Measurements from ENCODE around the gene CFAP58. TPM values are rescaled to one million over a fixed set of nuclear protein-coding genes. Genes with fewer than 3 reads are reported as not detected.

CFAP58 gene
- polyA plus RNA-seq (2013, experiment 1 of 2; ENCODE audit: insufficient read length) = 0.76 TPM
- polyA plus RNA-seq (2013, experiment 2 of 2; ENCODE audit: insufficient read length) = 1.1 TPM

- DNase-seq = peak; percentile 88
Observed at GRCh38 chr10:104353325-104354048, at the start of gene CFAP58. Gene CFAP58 (plus strand): TSS chr10:104353833. CDS start chr10:104353898, 65 bp downstream.

GRCh38 chr10:104304356-104304745 is 49.3 kb upstream of the CFAP58 start:
- no peak for DNase-seq

GRCh38 chr10:104304927-104305326 is 48.7 kb upstream of the CFAP58 start:
- DNase-seq = no peak

- DNase-seq = no peak
Observed at GRCh38 chr10:104306897-104307296, 46.7 kb upstream of the CFAP58 start.

- DNase-seq = peak; percentile 28
Observed at GRCh38 chr10:104307576-104308438, 45.8 kb upstream of the CFAP58 start.

- no peak for DNase-seq
Observed at GRCh38 chr10:104308439-104308903, 45.2 kb upstream of the CFAP58 start.

- DNase-seq = peak; percentile 90
Observed at GRCh38 chr10:104309980-104310978, 43.4 kb upstream of the CFAP58 start.

- DNase-seq = no peak
Observed at GRCh38 chr10:104311184-104311720, 42.4 kb upstream of the CFAP58 start.

- no peak for DNase-seq
Observed at GRCh38 chr10:104314591-104315485, 38.8 kb upstream of the CFAP58 start.

- DNase-seq = no peak
Observed at GRCh38 chr10:104315486-104315921, 38.1 kb upstream of the CFAP58 start.

- DNase-seq = no peak
Observed at GRCh38 chr10:104316321-104317099, 37.1 kb upstream of the CFAP58 start.

- peak; percentile 89 for DNase-seq
Observed at GRCh38 chr10:104317269-104317710, 36.3 kb upstream of the CFAP58 start.

GRCh38 chr10:104317726-104318299 is 35.8 kb upstream of the CFAP58 start:
- DNase-seq = no peak

- DNase-seq = no peak
Observed at GRCh38 chr10:104318326-104318725, 35.3 kb upstream of the CFAP58 start.

GRCh38 chr10:104318810-104319741 is 34.6 kb upstream of the CFAP58 start:
- no peak for DNase-seq

- no peak for DNase-seq
Observed at GRCh38 chr10:104321226-104321625, 32.4 kb upstream of the CFAP58 start.

- no peak for DNase-seq
Observed at GRCh38 chr10:104321725-104322415, 31.8 kb upstream of the CFAP58 start.

GRCh38 chr10:104322416-104322782 is 31.2 kb upstream of the CFAP58 start:
- DNase-seq = no peak
